ENCODE measurements around the gene CISD1. TPM values are rescaled to one million over a fixed set of nuclear protein-coding genes. Genes with fewer than 3 reads are reported as not detected.

CISD1 gene
- total RNA-seq, 4 donors from 2014 or later, result 14.6 to 21.8 (median 18.1) TPM

GRCh38 chr10:58258977-58259692 lies 9.8 kb upstream of the CISD1 start:
- DNase-seq (ENCODE audit: low spot score), result no peak
- ATAC-seq (ENCODE audit: low FRiP score), result no peak
- no peak for TF ChIP-seq CTCF (IDR thresholded peaks at IDR 0.05)

GRCh38 chr10:58260334-58260733 lies 8.6 kb upstream of the CISD1 start:
- ATAC-seq (ENCODE audit: low FRiP score) (no peak), DNase-seq (ENCODE audit: low spot score) (no peak)

GRCh38 chr10:58262766-58263165 lies 6.2 kb upstream of the CISD1 start:
- TF ChIP-seq CTCF (IDR thresholded peaks at IDR 0.05), result no peak
- ATAC-seq (ENCODE audit: low FRiP score), result no peak

More at GRCh38 chr10:58260334-58260733, 8.6 kb upstream of the CISD1 start:
- no peak for TF ChIP-seq CTCF (IDR thresholded peaks at IDR 0.05)

GRCh38 chr10:58264780-58265179 lies 4.2 kb upstream of the CISD1 start:
- TF ChIP-seq CTCF (IDR thresholded peaks at IDR 0.05), result no peak
- DNase-seq (ENCODE audit: low spot score) (no peak), ATAC-seq (ENCODE audit: low FRiP score) (no peak)

More at GRCh38 chr10:58262766-58263165, 6.2 kb upstream of the CISD1 start:
- no peak for DNase-seq (ENCODE audit: low spot score)

GRCh38 chr10:58265249-58265648 lies 3.7 kb upstream of the CISD1 start:
- ATAC-seq (ENCODE audit: low FRiP score) (no peak), DNase-seq (ENCODE audit: low spot score) (no peak)

GRCh38 chr10:58266003-58266825 lies 2.7 kb upstream of the CISD1 start:
- no peak for TF ChIP-seq CTCF (IDR thresholded peaks at IDR 0.05)
- DNase-seq (ENCODE audit: low spot score), result no peak
- peak; percentile 4 for ATAC-seq (ENCODE audit: low FRiP score)

More at GRCh38 chr10:58265249-58265648, 3.7 kb upstream of the CISD1 start:
- TF ChIP-seq CTCF (IDR thresholded peaks at IDR 0.05), result no peak
